Right hindlimb (tissue), 1 donor: ENCODE results near the gene SH3GLB1.
"Not testable (repeated sequence)": the region's sequence is repeated elsewhere in the genome, so short reads cannot be mapped to it uniquely, and the experiment has no call there.

Source experiments
- DNase-seq: peaks from one replicate; pipeline ENCODE4 v3.0.0-alpha.2; 2018

SH3GLB1 gene

GRCh38 chr1:86704458-86704971 lies at the start of gene SH3GLB1:
TSS of gene SH3GLB1 (plus strand) at chr1:86704576. CDS start at chr1:86704900, 324 bp downstream.
- DNase-seq, result peak; percentile 93

GRCh38 chr1:86658381-86658780 lies 46.0 kb upstream of the SH3GLB1 start:
- not testable (repeated sequence) for DNase-seq

- no peak for DNase-seq
These were observed 38.0 kb upstream of the SH3GLB1 start for GRCh38 chr1:86666368-86666767.

GRCh38 chr1:86687595-86687994 lies 16.8 kb upstream of the SH3GLB1 start:
- no peak for DNase-seq

DNA sequence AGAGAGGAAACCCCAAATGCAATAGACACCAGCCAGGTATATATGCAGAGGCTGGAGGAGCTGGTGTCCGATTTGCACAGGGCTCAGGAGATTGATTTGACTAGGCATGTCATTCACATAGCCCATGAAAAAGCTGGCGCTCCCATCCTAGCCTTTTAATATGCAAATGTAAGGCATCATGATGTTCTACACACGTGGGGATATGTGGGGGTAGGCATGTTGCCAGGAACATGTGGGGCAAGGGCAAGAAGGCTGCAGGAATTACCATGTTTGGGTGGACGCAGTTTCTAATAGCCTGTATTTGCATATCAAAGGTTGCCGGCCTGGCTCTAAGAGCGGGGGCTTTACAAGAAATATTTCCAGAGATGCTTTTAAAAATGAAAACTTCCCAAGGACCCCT lies 11.7 kb upstream of the SH3GLB1 start:
- no peak for DNase-seq

DNA sequence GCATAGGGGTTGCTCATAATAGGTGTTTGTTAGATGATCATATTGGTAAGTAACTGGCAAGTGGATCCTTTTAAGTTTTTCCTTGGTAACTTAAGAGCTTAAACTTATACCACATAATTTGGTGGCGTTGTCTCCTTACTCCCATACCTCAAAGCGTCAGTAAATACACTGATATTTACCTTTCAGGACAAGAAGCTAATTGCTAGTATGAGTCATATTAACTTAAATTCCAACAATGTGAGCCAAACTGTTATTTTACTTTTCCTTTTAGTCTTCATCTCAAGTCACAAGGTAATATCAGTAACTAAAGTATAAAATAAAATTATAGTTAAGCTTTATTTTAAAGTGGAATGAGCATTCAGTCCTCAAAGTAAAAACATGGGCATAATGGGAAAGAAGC lies 9.0 kb upstream of the SH3GLB1 start:
- no peak for DNase-seq

- no peak for DNase-seq
These were observed 7.9 kb upstream of the SH3GLB1 start for GRCh38 chr1:86696522-86696921.

GRCh38 chr1:86699186-86699585 lies 5.2 kb upstream of the SH3GLB1 start:
- no peak for DNase-seq

- no peak for DNase-seq
These were observed 2.6 kb upstream of the SH3GLB1 start for GRCh38 chr1:86701731-86702130.

- not testable (repeated sequence) for DNase-seq
These were observed 1.4 kb upstream of the SH3GLB1 start for GRCh38 chr1:86702954-86703494.

DNA sequence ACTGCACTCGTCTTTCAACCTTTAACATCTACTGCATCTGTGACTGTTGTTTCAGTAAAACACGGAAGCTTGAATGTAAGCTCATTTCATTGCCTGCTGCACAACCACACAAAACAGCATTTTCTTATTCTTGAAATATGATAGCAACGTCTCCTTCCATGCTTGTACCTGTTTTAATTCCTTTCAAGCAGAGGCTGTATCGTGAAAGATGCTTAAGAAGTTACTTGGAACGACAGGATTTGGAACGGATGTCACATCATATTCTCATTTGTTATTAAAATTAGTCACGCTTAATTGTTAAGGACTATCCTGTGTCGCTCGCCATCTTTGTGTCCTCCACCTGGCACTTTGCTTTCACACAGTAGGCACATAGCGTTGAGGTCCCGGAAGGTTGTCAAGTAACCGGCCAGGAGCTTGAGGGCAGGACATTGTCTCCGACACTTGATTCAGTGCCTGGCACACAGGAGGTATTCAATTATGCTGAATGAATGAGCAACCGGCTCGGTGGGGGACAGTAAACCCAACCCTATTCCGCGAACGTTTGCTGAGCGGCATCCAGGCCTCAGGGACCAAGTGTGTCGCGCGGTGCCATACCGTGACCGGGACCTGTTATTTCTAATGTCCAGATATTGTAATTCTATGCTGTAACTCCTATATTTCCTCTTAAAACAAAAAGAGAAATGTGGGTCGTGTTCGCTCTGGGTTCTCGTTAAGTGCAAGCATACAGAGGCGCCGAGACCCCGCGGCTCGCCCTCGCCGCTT lies 499 bp upstream of the SH3GLB1 start:
- DNase-seq, result no peak

DNA sequence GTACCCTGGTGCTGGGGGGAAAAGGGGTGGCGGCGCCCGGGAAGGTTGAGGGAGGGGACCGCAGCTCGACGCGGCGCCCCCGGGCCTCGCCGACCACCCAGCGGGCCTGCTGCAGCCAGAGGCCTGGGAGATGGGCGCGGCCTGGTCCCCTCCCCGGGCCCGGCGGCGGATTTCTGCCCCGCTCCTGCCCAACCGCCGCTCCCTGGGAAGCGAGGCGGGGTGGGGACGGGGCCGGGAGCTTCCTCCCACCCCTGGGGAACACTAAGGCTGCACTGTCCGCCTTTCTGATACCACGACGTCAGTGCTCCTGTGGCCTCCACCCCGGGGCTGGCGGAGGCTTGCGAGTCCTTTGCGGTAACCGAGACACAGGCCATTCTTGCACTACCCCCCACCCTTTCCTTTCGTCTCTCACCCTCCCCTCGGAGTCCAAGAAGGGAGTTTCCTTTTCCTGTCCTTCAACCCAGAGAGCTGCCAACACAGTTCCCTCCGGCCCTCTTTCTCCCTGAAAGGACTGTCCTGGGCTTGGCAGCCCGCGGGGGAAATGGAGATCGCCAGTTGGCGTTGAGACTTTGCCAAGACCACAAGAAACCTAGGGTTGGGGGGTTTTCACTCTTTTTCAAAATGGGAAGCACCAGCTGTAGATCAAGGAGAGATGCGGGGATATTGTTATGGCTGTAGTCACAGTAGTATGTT lies 742 bp downstream of the SH3GLB1 start:
- DNase-seq, result peak; percentile 77

DNA sequence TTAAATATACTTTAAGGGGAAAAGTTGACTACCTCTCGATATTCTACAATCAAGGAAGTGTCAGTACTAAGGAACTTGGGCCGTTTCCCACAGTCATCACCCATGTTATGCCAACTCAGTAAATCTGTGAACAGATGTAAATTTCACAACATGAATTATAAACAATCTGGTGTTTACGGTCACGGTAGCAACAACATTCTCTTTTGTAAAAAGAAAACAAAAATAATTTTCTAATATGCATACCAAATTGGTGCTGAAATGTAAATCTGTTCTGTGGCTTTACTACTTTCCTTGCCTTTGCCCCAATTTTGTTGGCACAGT lies 1.2 kb downstream of the SH3GLB1 start:
- no peak for DNase-seq

- no peak for DNase-seq
These were observed 1.8 kb downstream of the SH3GLB1 start for GRCh38 chr1:86706018-86706635.

GRCh38 chr1:86708920-86709319 lies 4.5 kb downstream of the SH3GLB1 start:
- DNase-seq, result no peak

GRCh38 chr1:86712088-86712860 lies 7.9 kb downstream of the SH3GLB1 start:
- DNase-seq, result no peak

- no peak for DNase-seq
These were observed 9.1 kb downstream of the SH3GLB1 start for GRCh38 chr1:86713477-86713876.

DNA sequence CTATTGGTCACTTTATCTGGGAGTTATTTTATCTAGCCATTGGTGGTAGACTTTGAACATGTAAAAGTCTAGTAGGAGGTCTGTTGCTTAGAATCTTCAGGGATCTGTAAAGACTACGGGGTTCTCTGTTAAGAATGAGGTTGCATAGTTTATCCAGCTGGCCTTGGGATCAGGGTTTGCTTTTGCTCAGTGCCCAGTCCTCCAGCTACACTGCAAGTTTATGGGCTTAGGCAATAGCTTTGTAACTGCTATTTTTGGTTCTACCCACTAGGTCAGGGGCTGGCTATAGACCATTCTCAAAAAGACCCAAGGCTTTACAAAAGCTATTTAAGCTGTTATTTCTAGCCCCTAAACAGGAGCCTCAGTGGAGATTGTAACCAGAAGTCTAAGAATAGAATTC lies 9.8 kb downstream of the SH3GLB1 start:
- no peak for DNase-seq

- no peak for DNase-seq
These were observed 10.3 kb downstream of the SH3GLB1 start for GRCh38 chr1:86714561-86715244.

DNA sequence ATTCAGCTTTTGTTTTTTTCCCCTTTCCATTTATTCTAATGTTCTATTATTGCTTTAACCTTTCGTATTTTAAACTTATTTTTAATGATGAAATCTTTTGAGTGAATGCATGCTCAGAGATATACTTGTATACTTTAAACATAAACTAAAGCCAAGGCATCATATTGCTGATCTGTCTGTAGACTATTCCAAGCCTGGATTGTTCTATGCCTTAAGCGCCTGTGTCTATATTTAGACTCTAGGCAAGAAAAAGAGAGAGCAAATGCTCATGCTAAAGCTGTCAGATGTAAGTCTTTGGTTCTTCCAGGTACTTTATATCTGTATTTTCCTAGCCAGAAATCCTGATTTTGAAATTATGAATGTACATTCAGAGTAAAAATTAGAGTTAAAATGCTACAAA lies 14.4 kb downstream of the SH3GLB1 start:
- no peak for DNase-seq

DNA sequence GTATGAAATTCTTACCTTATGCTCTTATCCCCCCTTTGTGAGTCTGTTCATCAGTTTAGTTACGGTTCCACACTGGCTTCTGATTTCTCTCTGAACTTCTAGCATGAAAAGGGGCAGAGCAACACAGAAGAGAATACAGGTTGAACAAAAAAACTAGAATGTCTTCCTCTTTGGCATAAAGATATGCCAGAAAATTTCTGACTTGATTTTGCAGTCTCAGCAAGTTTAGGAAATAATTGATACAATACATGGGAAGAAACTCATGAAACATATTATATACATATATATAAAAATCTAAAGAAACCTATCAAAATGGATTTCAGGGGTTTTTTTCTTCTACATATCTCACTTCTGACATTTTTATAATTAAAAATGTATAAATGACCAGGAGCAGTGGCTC lies 27.0 kb downstream of the SH3GLB1 start:
- DNase-seq, result no peak

DNA sequence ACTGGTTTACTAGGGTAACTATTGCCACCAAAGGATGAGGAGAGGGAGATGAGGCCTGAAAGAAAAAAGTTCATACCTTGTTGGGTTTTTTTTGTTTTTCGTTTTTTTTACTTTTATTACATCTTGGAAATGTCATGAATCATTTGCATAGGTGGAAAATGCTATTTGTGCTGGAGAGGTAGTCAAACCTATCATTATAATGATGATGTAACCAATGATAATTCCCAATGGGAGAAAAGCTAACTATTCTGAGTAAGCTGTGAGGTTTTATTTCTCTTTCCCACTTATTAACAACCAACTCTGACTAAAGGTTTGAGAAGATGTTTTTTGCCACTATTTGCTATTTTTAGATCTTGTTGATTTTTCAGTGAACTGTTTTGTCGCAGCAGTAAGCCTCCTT lies 29.0 kb downstream of the SH3GLB1 start:
- no peak for DNase-seq
